OCI-LY1 (cell line): Measurements from ENCODE around the gene TNS3.

Experiments
- H2AFZ ChIP-seq: fragments of 200-600 bp; sonication (generic), shearing (Covaris generic); 2 replicates; pipeline ENCODE4 v1.6.0; 2014; ENCODE audit warnings: antibody characterized with exemption, mild to moderate bottlenecking, low read length
- H3F3A ChIP-seq: fragments of 200-600 bp; sonication (generic), shearing (Covaris generic); 2 replicates; pipeline ENCODE4 v1.6.0; 2014; ENCODE audit warnings: mild to moderate bottlenecking, antibody characterized with exemption, low read length, moderate library complexity; ENCODE audit not compliant: insufficient read depth
- H3K27ac ChIP-seq: fragments of 200-600 bp; sonication (generic); 2 replicates; pipeline ENCODE4 v1.5.1; 2014; ENCODE audit warnings: low read length, mixed run types, mild to moderate bottlenecking, low read depth; ENCODE audit not compliant: poor library complexity, severe bottlenecking
- H3K27me3 ChIP-seq: fragments of 200-600 bp; sonication (generic); 2 replicates; pipeline ENCODE4 v1.6.0; 2014; ENCODE audit warnings: antibody characterized with exemption, mild to moderate bottlenecking, low read length, moderate library complexity; ENCODE audit not compliant: insufficient read depth
- H3K36me3 ChIP-seq: fragments of 200-600 bp; sonication (generic); 2 replicates; pipeline ENCODE4 v1.6.1; 2014; ENCODE audit warnings: mild to moderate bottlenecking, antibody characterized with exemption, low read length, moderate library complexity, mixed read lengths; ENCODE audit not compliant: insufficient read depth
- H3K4me1 ChIP-seq: fragments of 200-600 bp; sonication (generic); 2 replicates; pipeline ENCODE4 v1.5.1; 2014; ENCODE audit warnings: mild to moderate bottlenecking, low read length, moderate library complexity; ENCODE audit not compliant: insufficient read depth, severe bottlenecking
- H3K4me2 ChIP-seq: fragments of 200-600 bp; sonication (generic), shearing (Covaris generic); 2 replicates; pipeline ENCODE4 v1.6.1; 2014; ENCODE audit warnings: low read length
- H3K4me3 ChIP-seq: fragments of 200-600 bp; sonication (generic); 2 replicates; pipeline ENCODE4 v1.5.1; 2014; ENCODE audit warnings: low read length, low read depth, mild to moderate bottlenecking, mixed read lengths; ENCODE audit not compliant: poor library complexity, severe bottlenecking
- H3K79me2 ChIP-seq: fragments of 200-600 bp; shearing (Covaris generic); 2 replicates; pipeline ENCODE4 v1.6.1; 2016; ENCODE audit warnings: mixed run types, low read length, mixed read lengths; ENCODE audit not compliant: insufficient read depth
- H3K9ac ChIP-seq: fragments of 200-600 bp; sonication (generic), shearing (Covaris generic); 2 replicates; pipeline ENCODE4 v1.6.1; 2014; ENCODE audit warnings: mild to moderate bottlenecking, low read length, mixed read lengths
- H3K9me2 ChIP-seq: fragments of 200-600 bp; sonication (generic), shearing (Covaris generic); 2 replicates; pipeline ENCODE4 v1.6.1; 2014; ENCODE audit warnings: low read depth, mild to moderate bottlenecking, low read length, mixed read lengths
- H3K9me3 ChIP-seq: fragments of 200-600 bp; shearing (Covaris generic); 2 replicates; pipeline ENCODE4 v1.6.1; 2014; ENCODE audit warnings: low read length, mixed read lengths
- H4K20me1 ChIP-seq: fragments of 200-600 bp; sonication (generic), shearing (Covaris generic); 2 replicates; pipeline ENCODE4 v1.6.0; 2016; ENCODE audit warnings: mild to moderate bottlenecking, low read length; ENCODE audit not compliant: insufficient read depth
- EZH2 ChIP-seq: fragments of 200-600 bp; sonication (generic), shearing (Covaris generic); IDR thresholded peaks from 2 replicates; pipeline ENCODE4 v1.8.0; 2017; ENCODE audit warnings: borderline replicate concordance, mixed run types, mild to moderate bottlenecking, antibody characterized with exemption, low read length, moderate library complexity, mixed read lengths
- TF ChIP-seq, protein P1 (sequence below): fragments of 200-600 bp; sonication (generic), shearing (Covaris generic); IDR thresholded peaks from 2 replicates; pipeline ENCODE4 v1.5.1; 2017; ENCODE audit warnings: mild to moderate bottlenecking, antibody characterized with exemption, low read length, moderate library complexity, mixed read lengths

The TNS3 gene

DNA sequence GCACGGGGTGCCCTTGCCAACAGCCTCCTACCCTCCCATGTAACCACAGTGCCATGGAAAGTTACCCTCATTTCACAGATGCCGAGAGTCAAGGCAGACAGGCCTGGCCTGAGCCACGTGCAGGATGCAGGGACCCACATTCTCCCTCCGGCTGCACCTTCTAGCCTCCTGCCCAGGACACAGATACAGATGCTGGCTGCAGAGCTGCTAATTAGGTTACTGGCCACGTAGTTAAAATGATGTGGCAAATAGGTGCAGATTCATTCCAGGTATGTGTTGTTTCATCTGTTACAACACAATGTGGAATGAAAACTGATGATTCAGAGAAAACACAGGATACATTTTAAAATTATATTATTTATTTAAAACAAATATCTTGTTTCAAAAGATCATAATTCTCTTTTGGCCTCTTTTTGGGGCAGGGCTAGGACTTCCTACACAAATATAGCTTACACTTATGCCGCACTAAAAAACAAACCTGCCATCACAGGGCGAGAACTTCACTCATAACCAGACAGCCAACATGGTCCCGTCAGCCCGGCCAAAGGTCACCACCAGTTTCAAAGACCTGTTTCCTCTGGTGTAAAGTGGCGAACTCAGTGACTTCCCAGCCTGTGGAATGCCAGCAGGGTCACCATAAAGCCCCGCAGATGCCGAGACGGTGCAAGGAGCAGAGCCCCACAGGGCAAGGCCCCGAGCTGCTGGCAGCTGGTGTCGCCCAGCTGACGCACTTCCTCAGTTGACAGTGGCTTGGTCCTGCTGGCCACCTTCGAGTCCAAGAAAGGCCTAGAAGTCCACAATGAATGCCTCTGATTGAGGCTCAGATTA lies 83.5 kb downstream of the TNS3 start:
- TF ChIP-seq, protein P1, sequence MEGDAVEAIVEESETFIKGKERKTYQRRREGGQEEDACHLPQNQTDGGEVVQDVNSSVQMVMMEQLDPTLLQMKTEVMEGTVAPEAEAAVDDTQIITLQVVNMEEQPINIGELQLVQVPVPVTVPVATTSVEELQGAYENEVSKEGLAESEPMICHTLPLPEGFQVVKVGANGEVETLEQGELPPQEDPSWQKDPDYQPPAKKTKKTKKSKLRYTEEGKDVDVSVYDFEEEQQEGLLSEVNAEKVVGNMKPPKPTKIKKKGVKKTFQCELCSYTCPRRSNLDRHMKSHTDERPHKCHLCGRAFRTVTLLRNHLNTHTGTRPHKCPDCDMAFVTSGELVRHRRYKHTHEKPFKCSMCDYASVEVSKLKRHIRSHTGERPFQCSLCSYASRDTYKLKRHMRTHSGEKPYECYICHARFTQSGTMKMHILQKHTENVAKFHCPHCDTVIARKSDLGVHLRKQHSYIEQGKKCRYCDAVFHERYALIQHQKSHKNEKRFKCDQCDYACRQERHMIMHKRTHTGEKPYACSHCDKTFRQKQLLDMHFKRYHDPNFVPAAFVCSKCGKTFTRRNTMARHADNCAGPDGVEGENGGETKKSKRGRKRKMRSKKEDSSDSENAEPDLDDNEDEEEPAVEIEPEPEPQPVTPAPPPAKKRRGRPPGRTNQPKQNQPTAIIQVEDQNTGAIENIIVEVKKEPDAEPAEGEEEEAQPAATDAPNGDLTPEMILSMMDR: no peak
- no peak for TF ChIP-seq EZH2
- Histone ChIP-seq H3K9me3 (no peaks in the 10 kb centered on the region), H3K4me1 (peaks cover 98% of the 10 kb centered on the region), H2AFZ (no peak overlapping the region), H3F3A (no peaks in the 10 kb centered on the region; the same call in 1 of the 2 replicates), H3K36me3 (peaks cover 7% of the 10 kb centered on the region; the same call in 1 of the 2 replicates), H3K27ac (peak overlapping the region; percentile 97), H3K4me2 (peak overlapping the region; percentile 71), H4K20me1 (no peaks in the 10 kb centered on the region), H3K79me2 (peaks cover 16% of the 10 kb centered on the region), H3K9ac (peak overlapping the region; percentile 71), H3K9me2 (no peaks in the 10 kb centered on the region), H3K4me3 (peak overlapping the region; percentile 52), H3K27me3 (no peaks in the 10 kb centered on the region)

DNA sequence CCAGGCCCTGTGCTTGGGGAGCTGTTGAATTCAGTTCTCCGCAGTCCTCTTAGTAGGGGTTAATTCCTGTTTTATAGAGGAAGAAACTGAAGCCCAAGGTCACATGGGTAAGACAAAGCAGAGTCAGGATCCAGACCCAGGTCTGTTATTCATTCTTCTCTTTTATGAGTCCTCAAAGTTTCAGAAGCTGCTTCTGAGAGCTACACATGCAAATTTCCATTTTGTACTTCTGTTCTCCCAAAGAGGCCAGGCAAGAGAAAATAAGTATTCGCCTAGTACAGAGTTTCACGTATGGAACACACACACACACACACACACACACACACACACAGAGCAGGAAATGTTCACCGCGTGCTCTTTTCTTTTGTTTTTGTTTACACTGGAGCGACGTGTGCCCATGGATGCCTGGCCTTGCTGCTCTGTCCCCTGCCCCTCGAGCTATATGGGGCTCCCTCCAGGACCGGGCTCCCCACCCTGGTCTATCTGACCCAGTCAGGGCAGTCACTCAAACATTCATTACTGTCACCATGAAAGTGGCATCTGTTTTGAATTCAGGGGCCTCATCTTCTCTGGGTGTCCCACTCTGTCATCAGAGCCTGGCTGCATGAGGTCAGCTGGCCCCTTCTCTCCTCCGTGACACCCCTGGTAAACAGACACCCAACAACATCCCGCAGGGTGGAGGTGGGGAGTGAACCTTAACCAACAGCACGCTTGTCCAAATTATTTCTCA lies 84.4 kb downstream of the TNS3 start:
- no peaks in the 10 kb centered on the region; the same call in 1 of the 2 replicates for H3F3A ChIP-seq
- H3K36me3 ChIP-seq: peaks cover 9% of the 10 kb centered on the region; the same call in 1 of the 2 replicates
- H3K9me3 ChIP-seq: no peaks in the 10 kb centered on the region
- peak overlapping the region; percentile 97 for H3K27ac ChIP-seq
- H3K4me1 ChIP-seq: peaks cover 92% of the 10 kb centered on the region
- H3K4me2 ChIP-seq: peak overlapping the region; percentile 71
- H3K79me2 ChIP-seq: peaks cover 16% of the 10 kb centered on the region
- no peaks in the 10 kb centered on the region for H4K20me1 ChIP-seq
- no peaks in the 10 kb centered on the region for H3K9me2 ChIP-seq
- peak overlapping the region; percentile 71 for H3K9ac ChIP-seq
- H2AFZ ChIP-seq: no peak overlapping the region
- H3K27me3 ChIP-seq: no peaks in the 10 kb centered on the region
- TF ChIP-seq, protein P1: no peak
- TF ChIP-seq EZH2: no peak
- H3K4me3 ChIP-seq: peak overlapping the region; percentile 52

DNA sequence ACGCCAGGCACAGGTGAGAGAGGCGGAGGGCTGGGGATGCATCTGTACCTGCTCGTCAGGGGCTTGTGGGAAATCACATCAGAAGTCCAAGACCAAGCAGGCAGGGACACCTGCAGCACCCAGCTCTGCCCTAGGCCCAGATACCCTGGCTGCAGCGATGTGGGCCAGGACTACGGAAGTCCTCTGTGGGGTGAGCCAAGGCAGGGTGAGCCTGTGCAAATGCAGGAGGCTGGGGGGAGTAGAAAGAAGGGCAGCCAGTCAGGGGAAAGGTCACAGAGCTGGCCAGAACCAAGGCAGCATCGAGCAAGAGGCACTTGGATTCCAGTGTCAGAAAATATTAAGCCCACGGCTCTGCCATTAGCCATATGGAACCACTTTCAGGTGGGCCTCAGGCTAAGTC lies 85.2 kb downstream of the TNS3 start:
- Histone ChIP-seq H3K27me3 (no peaks in the 10 kb centered on the region), H3K27ac (peak overlapping the region; percentile 97), H3K9ac (peak overlapping the region; percentile 71), H3K9me3 (no peaks in the 10 kb centered on the region), H2AFZ (no peak overlapping the region), H3K4me1 (peaks cover 91% of the 10 kb centered on the region), H4K20me1 (no peaks in the 10 kb centered on the region), H3K4me2 (peak overlapping the region; percentile 71), H3K4me3 (peak overlapping the region; percentile 52), H3K79me2 (peaks cover 16% of the 10 kb centered on the region), H3K9me2 (no peaks in the 10 kb centered on the region), H3F3A (no peaks in the 10 kb centered on the region; the same call in 1 of the 2 replicates), H3K36me3 (peaks cover 10% of the 10 kb centered on the region; the same call in 1 of the 2 replicates)
- TF ChIP-seq, protein P1: no peak
- TF ChIP-seq EZH2: no peak
